H1 (cell line): ENCODE measurements around the gene PIANP. TPM values are rescaled to one million over a fixed set of nuclear protein-coding genes. Genes with fewer than 3 reads are reported as not detected.

Experiments used
- BCL11A ChIP-seq, 2 experiments: IDR thresholded peaks; one replicate each; pipeline ENCODE4 v1.6.1; 2011; ENCODE audit warnings: low read depth in 2 of 2, low read length in 2 of 2, mild to moderate bottlenecking in 2 of 2
- CBX8 ChIP-seq: fragments of 300-800, 300-1000 bp; sonication (generic); IDR thresholded peaks from 2 replicates; pipeline ENCODE4 v1.7.1; 2016; ENCODE audit warnings: low read depth, low read length, borderline replicate concordance
- NRF1 ChIP-seq: IDR thresholded peaks from 2 replicates; pipeline ENCODE4 v1.6.1; 2011; ENCODE audit warnings: mild to moderate bottlenecking, low read depth, low read length, improper control_type of control experiment
- RNF2 ChIP-seq: fragments of 200-900, 300-1000 bp; sonication (generic); IDR thresholded peaks from 2 replicates; pipeline ENCODE4 v1.7.1; 2016; ENCODE audit warnings: borderline replicate concordance, low read depth, mild to moderate bottlenecking, antibody characterized with exemption, low read length; ENCODE audit not compliant: poor library complexity, severe bottlenecking; ENCODE audit errors: missing control alignments
- SP2 ChIP-seq: IDR thresholded peaks from 2 replicates; pipeline ENCODE4 v1.6.1; 2012; ENCODE audit warnings: mild to moderate bottlenecking, low read length, inconsistent platforms
- polyA plus RNA-seq, 7 experiments: library from polyadenylated mRNA; depleted of rRNA in 3 of 7; stranded (reverse) in 5 of 7; unstranded in 2 of 7; fragments of >200 nt in 5 of 7; fragments of 200-250 nt in 2 of 7; gene quantifications; 1 replicate in 5 of 7; 2 replicates in 1 of 7; 4 replicates in 1 of 7; pipeline versions ENCODE4 v1.2.1 to v1.2.3, GENCODE V29; 2011 to 2013; ENCODE audit warnings: missing spikeins in 2 of 7, mixed read lengths in 2 of 7
- total RNA-seq: library from RNA; stranded (reverse); fragmentation: NEBNext Ultra II Directional; extraction: Animal tissue kit (Norgen Biotek cat#: 25700); gene quantifications from 2 replicates; pipeline ENCODE4 v1.2.1, GENCODE V29; 2021

Gene PIANP
- total and polyA plus RNA-seq, 2 of the 8 experiments (the other 6 are each of a cell fraction or from before 2014, with no cell fraction given), result 6.3 to 9.8 TPM

- TF ChIP-seq BCL11A (IDR thresholded peaks at IDR 0.05; ENCODE audit: low read depth in 2 of 2, low read length in 2 of 2) (no peak), NRF1 (no peak), SP2 (no peak), CBX8 (no peak), RNF2 (no peak)
These were observed 35.7 kb downstream of the PIANP start (continued) for GRCh38 chr12:6664902-6665301.
